AG08395 (cell line): Measurements from ENCODE around the gene CTR9.

Experiments
- DNase-seq: peaks from one replicate; pipeline ENCODE4 v3.0.0; 2012; ENCODE audit warnings: mixed read lengths, low spot score

Gene CTR9

GRCh38 chr11:10750838-10751580 is at the start of gene CTR9:
Gene CTR9, plus strand, starts transcription at chr11:10751246. Its CDS starts 167 bp downstream, at chr11:10751413.
- DNase-seq = peak; percentile 92

- peak; percentile 18 for DNase-seq
These were observed 49.1 kb upstream of the CTR9 start for GRCh38 chr11:10701982-10702381.

GRCh38 chr11:10708131-10708530 is 42.9 kb upstream of the CTR9 start:
- DNase-seq = no peak

- DNase-seq = no peak
These were observed 41.6 kb upstream of the CTR9 start for GRCh38 chr11:10709299-10710086.

- DNase-seq = no peak
These were observed 35.5 kb upstream of the CTR9 start for GRCh38 chr11:10715571-10715970.

GRCh38 chr11:10716122-10716521 is 34.9 kb upstream of the CTR9 start:
- no peak for DNase-seq

GRCh38 chr11:10716543-10717259 is 34.3 kb upstream of the CTR9 start:
- DNase-seq = no peak

GRCh38 chr11:10719616-10720015 is 31.4 kb upstream of the CTR9 start:
- DNase-seq = no peak

GRCh38 chr11:10720881-10721376 is 30.1 kb upstream of the CTR9 start:
- DNase-seq = no peak

GRCh38 chr11:10722307-10722706 is 28.7 kb upstream of the CTR9 start:
- DNase-seq = no peak

- peak; percentile 78 for DNase-seq
These were observed 25.7 kb upstream of the CTR9 start for GRCh38 chr11:10725114-10725906.

GRCh38 chr11:10725907-10726253 is 25.2 kb upstream of the CTR9 start:
- no peak for DNase-seq

- DNase-seq = peak; percentile 71
These were observed 23.7 kb upstream of the CTR9 start for GRCh38 chr11:10727146-10727851.

GRCh38 chr11:10728154-10728553 is 22.9 kb upstream of the CTR9 start:
- DNase-seq = no peak

GRCh38 chr11:10728789-10729472 is 22.1 kb upstream of the CTR9 start:
- DNase-seq = peak; percentile 32

GRCh38 chr11:10730151-10730550 is 20.9 kb upstream of the CTR9 start:
- DNase-seq = peak; percentile 47

GRCh38 chr11:10731064-10731680 is 19.9 kb upstream of the CTR9 start:
- no peak for DNase-seq

GRCh38 chr11:10735481-10736475 is 15.3 kb upstream of the CTR9 start:
- DNase-seq = peak; percentile 97
